ENCODE data around the gene ITGB7.

DNA sequence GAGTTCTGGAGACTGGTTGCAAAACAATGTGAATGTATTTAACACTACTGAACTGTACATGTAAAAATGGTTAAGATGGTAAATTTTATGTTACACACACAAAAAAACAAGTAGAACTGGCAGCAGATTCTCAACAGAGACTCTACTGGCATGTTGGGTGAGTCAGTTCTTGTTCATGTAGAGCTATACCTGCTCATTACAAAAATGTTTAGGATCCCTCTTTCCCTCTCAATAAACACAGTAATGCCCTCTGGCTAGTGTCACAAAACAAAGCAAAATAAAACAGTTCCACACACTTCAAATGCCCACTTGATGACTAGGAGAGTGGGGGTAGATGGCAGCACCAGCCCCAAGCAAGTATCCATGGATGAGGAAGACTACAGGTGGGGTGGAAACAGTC is 40.2 kb downstream of the ITGB7 start:
- TF ChIP-seq, protein P1, sequence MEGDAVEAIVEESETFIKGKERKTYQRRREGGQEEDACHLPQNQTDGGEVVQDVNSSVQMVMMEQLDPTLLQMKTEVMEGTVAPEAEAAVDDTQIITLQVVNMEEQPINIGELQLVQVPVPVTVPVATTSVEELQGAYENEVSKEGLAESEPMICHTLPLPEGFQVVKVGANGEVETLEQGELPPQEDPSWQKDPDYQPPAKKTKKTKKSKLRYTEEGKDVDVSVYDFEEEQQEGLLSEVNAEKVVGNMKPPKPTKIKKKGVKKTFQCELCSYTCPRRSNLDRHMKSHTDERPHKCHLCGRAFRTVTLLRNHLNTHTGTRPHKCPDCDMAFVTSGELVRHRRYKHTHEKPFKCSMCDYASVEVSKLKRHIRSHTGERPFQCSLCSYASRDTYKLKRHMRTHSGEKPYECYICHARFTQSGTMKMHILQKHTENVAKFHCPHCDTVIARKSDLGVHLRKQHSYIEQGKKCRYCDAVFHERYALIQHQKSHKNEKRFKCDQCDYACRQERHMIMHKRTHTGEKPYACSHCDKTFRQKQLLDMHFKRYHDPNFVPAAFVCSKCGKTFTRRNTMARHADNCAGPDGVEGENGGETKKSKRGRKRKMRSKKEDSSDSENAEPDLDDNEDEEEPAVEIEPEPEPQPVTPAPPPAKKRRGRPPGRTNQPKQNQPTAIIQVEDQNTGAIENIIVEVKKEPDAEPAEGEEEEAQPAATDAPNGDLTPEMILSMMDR (IDR thresholded peaks at IDR 0.05; ENCODE audit: insufficient read depth, low read depth, low read length), result no peak
- no peak for TF ChIP-seq EZH2 (IDR thresholded peaks at IDR 0.05; ENCODE audit: insufficient read depth, low read length)

Data from astrocyte (in vitro differentiated cells and primary cell).